ENCODE measurements around the gene LBHD2. TPM values are rescaled to one million over a fixed set of nuclear protein-coding genes. Genes with fewer than 3 reads are reported as not detected.
A peak's percentile ranks its signal among the peaks of the same experiment; 100 is the strongest.

The LBHD2 gene
- total and polyA plus RNA-seq, 8 donors, result not detected

GRCh38 chr14:103126088-103126872 is 42.3 kb downstream of the LBHD2 start:
- 63 to 82% (median 71%) methylated on average over 12 to 22 of the region's 22 CpGs for WGBS, 5 donors
- Histone ChIP-seq H3K4me1 (peaks cover 59 to 97% (median 91%) of the 10 kb centered on the region in 4 donors), H3K27ac (peak overlapping the region in 4 of 5 donors; percentile 29 to 73 (median 70)), H3K27me3 (peaks cover 0 to 34% (median 13%) of the 10 kb centered on the region in 3 donors), H3K4me3 (peak overlapping the region; percentile 35 to 66 (median 38)), H3K9me3 (no peaks in the 10 kb centered on the region), H3K36me3 (peaks cover 7 to 34% (median 19%) of the 10 kb centered on the region in 4 donors)
- DNase-seq, result no peak
- intact Hi-C loops (cut with DNase I; ENCODE audit: low total_unique reads), result no loop called here
- TF ChIP-seq POLR2A (IDR thresholded peaks at IDR 0.05), result no peak
- TF ChIP-seq EP300 (IDR thresholded peaks at IDR 0.05), result no peak
- no peak for TF ChIP-seq POLR2AphosphoS5 (IDR thresholded peaks at IDR 0.05)
- no peak for TF ChIP-seq CTCF (IDR thresholded peaks at IDR 0.05)

- H3K27me3 ChIP-seq, result peaks cover 0 to 29% (median 13%) of the 10 kb centered on the region in 3 donors
- H3K9me3 ChIP-seq, result no peaks in the 10 kb centered on the region
- 19 to 57% (median 26%) methylated on average over 27 to 62 of the region's 62 CpGs for WGBS, 5 donors
- peak in 1 of 7 experiments; percentile 41 for TF ChIP-seq CTCF (IDR thresholded peaks at IDR 0.05)
- no peak for TF ChIP-seq EP300 (IDR thresholded peaks at IDR 0.05)
- intact Hi-C loops (cut with DNase I; ENCODE audit: low total_unique reads), result no loop called here
- peaks cover 7 to 40% (median 22%) of the 10 kb centered on the region in 4 donors for H3K36me3 ChIP-seq
- peak; percentile 88 to 94 for DNase-seq
- peaks cover 55 to 97% (median 90%) of the 10 kb centered on the region in 4 donors for H3K4me1 ChIP-seq
- peak overlapping the region in 4 of 5 donors; percentile 29 to 73 (median 70) for H3K27ac ChIP-seq
- peak overlapping the region; percentile 35 to 66 (median 38) for H3K4me3 ChIP-seq
Observed at GRCh38 chr14:103126873-103127304, 42.9 kb downstream of the LBHD2 start.

- no peak for DNase-seq
- TF ChIP-seq CTCF (IDR thresholded peaks at IDR 0.05) (no peak), POLR2A (IDR thresholded peaks at IDR 0.05) (no peak), POLR2AphosphoS5 (IDR thresholded peaks at IDR 0.05) (no peak), EP300 (IDR thresholded peaks at IDR 0.05) (no peak)
- Histone ChIP-seq H3K4me1 (peaks cover 53 to 97% (median 88%) of the 10 kb centered on the region in 4 donors), H3K27me3 (peaks cover 0 to 24% (median 13%) of the 10 kb centered on the region in 3 donors), H3K9me3 (no peaks in the 10 kb centered on the region), H3K27ac (no peak overlapping the region), H3K4me3 (peak overlapping the region in 2 of 4 donors; percentile 38 to 66), H3K36me3 (peaks cover 7 to 44% (median 25%) of the 10 kb centered on the region in 4 donors)
- intact Hi-C loops (cut with DNase I; ENCODE audit: low total_unique reads), result no loop called here
- WGBS, 5 donors, result 37 to 75% (median 47%) methylated on average over 9 to 39 of the region's 39 CpGs
Observed at GRCh38 chr14:103127356-103127755, 43.3 kb downstream of the LBHD2 start.

GRCh38 chr14:103127861-103128598 is 44.0 kb downstream of the LBHD2 start:
- Histone ChIP-seq H3K4me1 (peaks cover 46 to 94% (median 84%) of the 10 kb centered on the region in 4 donors), H3K4me3 (peak overlapping the region in 1 of 4 donors; percentile 66), H3K27me3 (peaks cover 0 to 17% (median 8%) of the 10 kb centered on the region in 3 donors), H3K36me3 (peaks cover 7 to 51% (median 32%) of the 10 kb centered on the region in 4 donors), H3K9me3 (no peaks in the 10 kb centered on the region), H3K27ac (peak overlapping the region in 2 of 5 donors; percentile 18 to 34)
- intact Hi-C loops (cut with DNase I; ENCODE audit: low total_unique reads), result no loop called here
- WGBS, 5 donors, result 84 to 94% (median 92%) methylated on average over 11 to 16 of the region's 16 CpGs
- no peak for DNase-seq
- TF ChIP-seq CTCF (IDR thresholded peaks at IDR 0.05) (no peak), POLR2A (IDR thresholded peaks at IDR 0.05) (no peak), EP300 (IDR thresholded peaks at IDR 0.05) (no peak), POLR2AphosphoS5 (IDR thresholded peaks at IDR 0.05) (no peak)
